HUES6 (cell line): ENCODE data around the gene ZFYVE28.

Experiments
- H3K27ac ChIP-seq: 2 replicates; pipeline ENCODE4 v1.7.0; 2013; ENCODE audit warnings: low read depth, mild to moderate bottlenecking, low read length, inconsistent platforms
- H3K27me3 ChIP-seq: 2 replicates; pipeline ENCODE4 v1.6.1; 2013; ENCODE audit warnings: low read length; ENCODE audit not compliant: control insufficient read depth, insufficient read depth
- H3K36me3 ChIP-seq: 2 replicates; pipeline ENCODE4 v1.6.1; 2013; ENCODE audit warnings: low read length; ENCODE audit not compliant: control insufficient read depth, insufficient read depth
- H3K4me1 ChIP-seq: 2 replicates; pipeline ENCODE4 v1.6.1; 2013; ENCODE audit warnings: low read length; ENCODE audit not compliant: control insufficient read depth, insufficient read depth
- H3K4me3 ChIP-seq: 2 replicates; pipeline ENCODE4 v1.5.1; 2013; ENCODE audit warnings: low read depth, low read length
- H3K9ac ChIP-seq: one replicate; pipeline ENCODE4 v1.6.1; 2013; ENCODE audit warnings: mild to moderate bottlenecking, low read length
- H3K9me3 ChIP-seq: 2 replicates; pipeline ENCODE4 v1.6.1; 2013; ENCODE audit warnings: low read depth, low read length; ENCODE audit not compliant: control insufficient read depth, insufficient read depth

Gene ZFYVE28

GRCh38 chr4:2353222-2354107 lies 65.0 kb downstream of the ZFYVE28 start:
- no peak overlapping the region for H3K27ac ChIP-seq
- H3K9ac ChIP-seq: no peak overlapping the region
- no peaks in the 10 kb centered on the region for H3K27me3 ChIP-seq
- no peaks in the 10 kb centered on the region for H3K36me3 ChIP-seq
- H3K9me3 ChIP-seq: no peaks in the 10 kb centered on the region
- H3K4me1 ChIP-seq: no peaks in the 10 kb centered on the region
- no peak overlapping the region for H3K4me3 ChIP-seq

- Histone ChIP-seq H3K9ac (no peak overlapping the region), H3K4me1 (no peaks in the 10 kb centered on the region), H3K27me3 (no peaks in the 10 kb centered on the region), H3K9me3 (no peaks in the 10 kb centered on the region), H3K27ac (no peak overlapping the region), H3K36me3 (no peaks in the 10 kb centered on the region), H3K4me3 (no peak overlapping the region)
These were observed 65.7 kb downstream of the ZFYVE28 start for GRCh38 chr4:2352729-2353221.

- H3K36me3 ChIP-seq: no peaks in the 10 kb centered on the region
- H3K4me1 ChIP-seq: no peaks in the 10 kb centered on the region
- no peak overlapping the region for H3K4me3 ChIP-seq
- no peaks in the 10 kb centered on the region for H3K27me3 ChIP-seq
- H3K27ac ChIP-seq: no peak overlapping the region
- H3K9me3 ChIP-seq: no peaks in the 10 kb centered on the region
- H3K9ac ChIP-seq: no peak overlapping the region
These were observed 66.3 kb downstream of the ZFYVE28 start for GRCh38 chr4:2352171-2352570.

- Histone ChIP-seq H3K27ac (no peak overlapping the region), H3K9ac (no peak overlapping the region), H3K4me3 (no peak overlapping the region), H3K9me3 (no peaks in the 10 kb centered on the region), H3K36me3 (no peaks in the 10 kb centered on the region), H3K4me1 (no peaks in the 10 kb centered on the region), H3K27me3 (no peaks in the 10 kb centered on the region)
These were observed 67.5 kb downstream of the ZFYVE28 start for GRCh38 chr4:2350982-2351381.

GRCh38 chr4:2348786-2349185 lies 69.7 kb downstream of the ZFYVE28 start:
- Histone ChIP-seq H3K9me3 (no peaks in the 10 kb centered on the region), H3K9ac (no peak overlapping the region), H3K27ac (no peak overlapping the region), H3K4me1 (no peaks in the 10 kb centered on the region), H3K36me3 (no peaks in the 10 kb centered on the region), H3K27me3 (no peaks in the 10 kb centered on the region), H3K4me3 (no peak overlapping the region)

GRCh38 chr4:2347190-2347589 lies 71.3 kb downstream of the ZFYVE28 start:
- H3K9me3 ChIP-seq: no peaks in the 10 kb centered on the region
- no peaks in the 10 kb centered on the region for H3K4me1 ChIP-seq
- H3K27ac ChIP-seq: no peak overlapping the region
- H3K36me3 ChIP-seq: no peaks in the 10 kb centered on the region
- no peak overlapping the region for H3K9ac ChIP-seq
- H3K4me3 ChIP-seq: no peak overlapping the region
- no peaks in the 10 kb centered on the region for H3K27me3 ChIP-seq

- Histone ChIP-seq H3K4me3 (no peak overlapping the region), H3K4me1 (no peaks in the 10 kb centered on the region; the same call in 1 of the 2 replicates), H3K27me3 (no peaks in the 10 kb centered on the region), H3K36me3 (no peaks in the 10 kb centered on the region), H3K9me3 (no peaks in the 10 kb centered on the region), H3K27ac (no peak overlapping the region), H3K9ac (no peak overlapping the region)
These were observed 75.0 kb downstream of the ZFYVE28 start for GRCh38 chr4:2343476-2343875.

GRCh38 chr4:2341911-2342652 lies 76.4 kb downstream of the ZFYVE28 start:
- Histone ChIP-seq H3K36me3 (no peaks in the 10 kb centered on the region), H3K9me3 (no peaks in the 10 kb centered on the region), H3K9ac (no peak overlapping the region), H3K4me3 (no peak overlapping the region), H3K4me1 (no peaks in the 10 kb centered on the region; the same call in 1 of the 2 replicates), H3K27me3 (no peaks in the 10 kb centered on the region), H3K27ac (no peak overlapping the region)

GRCh38 chr4:2341261-2341841 lies 77.1 kb downstream of the ZFYVE28 start:
- H3K36me3 ChIP-seq: no peaks in the 10 kb centered on the region
- H3K4me1 ChIP-seq: no peaks in the 10 kb centered on the region; the same call in 1 of the 2 replicates
- no peaks in the 10 kb centered on the region for H3K9me3 ChIP-seq
- H3K9ac ChIP-seq: no peak overlapping the region
- no peaks in the 10 kb centered on the region for H3K27me3 ChIP-seq
- no peak overlapping the region for H3K27ac ChIP-seq
- H3K4me3 ChIP-seq: no peak overlapping the region

- Histone ChIP-seq H3K4me3 (no peak overlapping the region), H3K9ac (no peak overlapping the region), H3K36me3 (no peaks in the 10 kb centered on the region), H3K4me1 (no peaks in the 10 kb centered on the region; the same call in 1 of the 2 replicates), H3K27me3 (no peaks in the 10 kb centered on the region), H3K9me3 (no peaks in the 10 kb centered on the region), H3K27ac (no peak overlapping the region)
These were observed 78.0 kb downstream of the ZFYVE28 start for GRCh38 chr4:2340272-2341061.
